IMR-90 (cell line): Measurements from ENCODE around the gene LEMD3. TPM values are rescaled to one million over a fixed set of nuclear protein-coding genes. Genes with fewer than 3 reads are reported as not detected.

ENCODE experiments used
- ATAC-seq: fragments of 200-7000 bp; cut with Tn5 transposase; 2 replicates; pipeline ENCODE4 v1.9.1; 2020; ENCODE audit warnings: low read depth, mild to moderate bottlenecking, moderate library complexity
- BruUV-seq: library from RNA; stranded (reverse); fragments of 400-500 nt; replicated peaks from 2 replicates; lab custom pipeline; 2021; lab: Mats Ljungman, UMichigan
- CTCF ChIA-PET: fragments of 300-600 bp; formaldehyde crosslinking; extraction: SDS; loops from one replicate; lab custom pipeline; 2021; ENCODE audit warnings: antibody characterized with exemption; lab: Yijun Ruan, JAX
- POLR2A ChIA-PET: fragments of 300-600 bp; sonication (Branson Sonifier 250); formaldehyde crosslinking; loops from one replicate; lab custom pipeline; 2022; ENCODE audit warnings: antibody characterized with exemption; ENCODE audit not compliant: unreplicated experiment; lab: Charles Lee
- DNase-seq: peaks from one replicate; pipeline ENCODE4 v3.0.0; 2013
- H2AFZ ChIP-seq: replicated peaks from 2 replicates; pipeline ENCODE3; 2013; ENCODE audit warnings: low read length, mild to moderate bottlenecking; ENCODE audit not compliant: poor library complexity
- H2AK5ac ChIP-seq: 2 replicates; pipeline ENCODE4 v1.6.1; 2013; ENCODE audit warnings: low read depth, low read length, inconsistent platforms
- H2AK9ac ChIP-seq: replicated peaks from 2 replicates; pipeline ENCODE3; 2013; ENCODE audit warnings: mild to moderate bottlenecking, low read depth, low read length, moderate library complexity; ENCODE audit not compliant: poor library complexity
- H2BK120ac ChIP-seq: 2 replicates; pipeline ENCODE4 v1.6.1; 2013; ENCODE audit warnings: low read depth, low read length, inconsistent platforms
- H2BK15ac ChIP-seq: 3 replicates; pipeline ENCODE4 v1.6.1; 2013; ENCODE audit warnings: low read depth, low read length, inconsistent platforms
- H2BK20ac ChIP-seq: 2 replicates; pipeline ENCODE4 v1.6.1; 2013; ENCODE audit warnings: low read depth, mild to moderate bottlenecking, inconsistent platforms, low read length, moderate library complexity
- H2BK5ac ChIP-seq: 2 replicates; pipeline ENCODE4 v1.6.1; 2013; ENCODE audit warnings: mild to moderate bottlenecking, low read depth, low read length, inconsistent platforms; ENCODE audit not compliant: poor library complexity, severe bottlenecking
- H3K14ac ChIP-seq: replicated peaks from 2 replicates; pipeline ENCODE4 v1.6.1; 2013; ENCODE audit warnings: low read depth, low read length, inconsistent platforms
- H3K18ac ChIP-seq: 2 replicates; pipeline ENCODE4 v1.6.1; 2013; ENCODE audit warnings: low read depth, low read length, control low read depth
- H3K23ac ChIP-seq: 2 replicates; pipeline ENCODE4 v1.6.1; 2013; ENCODE audit warnings: low read depth, low read length, inconsistent platforms
- H3K27ac ChIP-seq: 2 replicates; pipeline ENCODE4 v1.5.1; 2013; ENCODE audit warnings: mild to moderate bottlenecking, control low read depth, low read length; ENCODE audit not compliant: insufficient read depth
- H3K27me3 ChIP-seq: 2 replicates; pipeline ENCODE4 v1.6.1; 2013; ENCODE audit warnings: low read length; ENCODE audit not compliant: control insufficient read depth, insufficient read depth
- H3K36me3 ChIP-seq: 2 replicates; pipeline ENCODE4 v1.6.1; 2013; ENCODE audit warnings: low read length, mixed read lengths; ENCODE audit not compliant: control insufficient read depth, insufficient read depth
- H3K4ac ChIP-seq: 2 replicates; pipeline ENCODE4 v1.6.1; 2013; ENCODE audit warnings: low read depth, low read length, inconsistent platforms
- H3K4me1 ChIP-seq: 2 replicates; pipeline ENCODE4 v1.6.1; 2013; ENCODE audit warnings: low read length, mixed read lengths; ENCODE audit not compliant: control insufficient read depth, insufficient read depth
- H3K4me2 ChIP-seq: 2 replicates; pipeline ENCODE4 v1.6.1; 2013; ENCODE audit warnings: low read depth, mild to moderate bottlenecking, control low read depth, low read length, moderate library complexity
- H3K4me3 ChIP-seq: 2 replicates; pipeline ENCODE4 v1.5.1; 2013; ENCODE audit warnings: low read depth, mild to moderate bottlenecking, control low read depth, low read length, moderate library complexity; ENCODE audit not compliant: insufficient read depth
- H3K56ac ChIP-seq: 2 replicates; pipeline ENCODE4 v1.6.1; 2013; ENCODE audit warnings: low read length, inconsistent platforms; ENCODE audit not compliant: insufficient read depth; ENCODE audit errors: extremely low read depth
- H3K79me1 ChIP-seq, 2 experiments: 2 replicates each; pipeline ENCODE4 v1.6.1; 2013; ENCODE audit warnings: low read length in 2 of 2, inconsistent platforms in 1 of 2, low read depth in 1 of 2
- H3K9ac ChIP-seq: 2 replicates; pipeline ENCODE4 v1.6.1; 2013; ENCODE audit warnings: low read depth, low read length, control low read depth
- H3K9me1 ChIP-seq: 2 replicates; pipeline ENCODE4 v1.6.1; 2013; ENCODE audit warnings: low read length, inconsistent platforms; ENCODE audit not compliant: insufficient read depth
- H3K9me3 ChIP-seq: 2 replicates; pipeline ENCODE4 v1.6.1; 2013; ENCODE audit warnings: low read length; ENCODE audit not compliant: control insufficient read depth, insufficient read depth
- H4K20me1 ChIP-seq: 2 replicates; pipeline ENCODE4 v1.6.1; 2013; ENCODE audit warnings: low read length, inconsistent platforms; ENCODE audit not compliant: insufficient read depth
- H4K5ac ChIP-seq: 2 replicates; pipeline ENCODE4 v1.6.1; 2013; ENCODE audit warnings: mild to moderate bottlenecking, low read depth, low read length, control low read depth
- H4K8ac ChIP-seq, 2 experiments: 2 replicates each; pipeline ENCODE4 v1.6.1; 2013; ENCODE audit warnings: low read depth in 2 of 2, low read length in 2 of 2, control low read depth in 1 of 2, inconsistent platforms in 1 of 2
- H4K91ac ChIP-seq: 2 replicates; pipeline ENCODE4 v1.6.1; 2013; ENCODE audit warnings: low read depth, low read length, inconsistent platforms; ENCODE audit not compliant: insufficient read depth
- BHLHE40 ChIP-seq: fragments of 150-350 bp; IDR thresholded peaks from 2 replicates; pipeline ENCODE4 v1.6.1; 2016; ENCODE audit warnings: mild to moderate bottlenecking, low read depth, low read length
- CHD1 ChIP-seq: IDR thresholded peaks from 2 replicates; pipeline ENCODE4 v1.6.1; 2012; ENCODE audit warnings: low read depth, low read length, improper control_type of control experiment
- FOS ChIP-seq: fragments of 150-350 bp; IDR thresholded peaks from 2 replicates; pipeline ENCODE4 v1.6.1; 2016; ENCODE audit warnings: low read depth, low read length
- MAZ ChIP-seq: IDR thresholded peaks from 2 replicates; pipeline ENCODE4 v1.6.1; 2012; ENCODE audit warnings: low read depth, mild to moderate bottlenecking, low read length, improper control_type of control experiment, moderate library complexity, borderline replicate concordance
- MXI1 ChIP-seq: IDR thresholded peaks from 2 replicates; pipeline ENCODE4 v1.6.1; 2012; ENCODE audit warnings: low read depth, mild to moderate bottlenecking, low read length, moderate library complexity, borderline replicate concordance
- NFE2L2 ChIP-seq: fragments of 150-350 bp; IDR thresholded peaks from 2 replicates; pipeline ENCODE4 v1.6.1; 2016; ENCODE audit warnings: low read depth, mild to moderate bottlenecking, low read length
- POLR2A ChIP-seq: IDR thresholded peaks from 2 replicates; pipeline ENCODE4 v1.6.1; 2012; ENCODE audit warnings: mild to moderate bottlenecking, low read depth, low read length
- RCOR1 ChIP-seq: IDR thresholded peaks from 2 replicates; pipeline ENCODE4 v1.6.1; 2012; ENCODE audit warnings: mild to moderate bottlenecking, low read length, improper control_type of control experiment; ENCODE audit not compliant: insufficient replicate concordance
- RFX5 ChIP-seq: IDR thresholded peaks from 2 replicates; pipeline ENCODE4 v1.8.0; 2012; ENCODE audit warnings: low read depth, mild to moderate bottlenecking, low read length, moderate library complexity
- SMC3 ChIP-seq: fragments of 150-350 bp; IDR thresholded peaks from 2 replicates; pipeline ENCODE4 v1.6.1; 2016; ENCODE audit warnings: low read depth, mild to moderate bottlenecking, antibody characterized with exemption, low read length, moderate library complexity
- WGBS, 2 experiments: methylation state at CpG; one replicate each; pipeline versions ENCODE4 v1.1.5 to v1.1.7; 2013; ENCODE audit warnings: missing lambda C conversion rate in 2 of 2; ENCODE audit not compliant: insufficient read length in 1 of 2; ENCODE audit errors: extremely low coverage in 2 of 2; 5-methylcytosine and 5-hydroxymethylcytosine counted together
- dilution Hi-C: fragments of 300-500 bp; cut with HindIII; formaldehyde crosslinking; loops from one replicate; pipeline ENCODE4 v1.14.3; 2018; ENCODE audit warnings: low sequenced_read_pairs; ENCODE audit not compliant: unreplicated experiment
- in situ Hi-C: fragments of 300-500 bp; cut with MboI; formaldehyde crosslinking; loops from 3 replicates; pipeline ENCODE4 v1.14.3; 2019; ENCODE audit warnings: low sequenced_read_pairs, inconsistent platforms, mixed read lengths
- intact Hi-C: fragments of 100-400 bp; cut with micrococcal nuclease; formaldehyde crosslinking; loops from 2 replicates; pipeline ENCODE4 v1.10.0; 2022
- polyA plus RNA-seq, 3 experiments: library from polyadenylated mRNA; depleted of rRNA; stranded (reverse); fragments of >200 nt; gene quantifications; 2 replicates each; pipeline ENCODE4 v1.2.3, GENCODE V29; 2012; ENCODE audit warnings: low replicate concordance in 1 of 3
- total RNA-seq: library from RNA; depleted of rRNA; stranded (reverse); fragments of >200 nt; gene quantifications from 2 replicates; pipeline ENCODE4 v1.2.3, GENCODE V29; 2012
- TF ChIP-seq, protein P1 (sequence below): fragments of 150-350 bp; IDR thresholded peaks from 2 replicates; pipeline ENCODE4 v1.6.1; 2016; ENCODE audit warnings: low read depth, mild to moderate bottlenecking, low read length, moderate library complexity, borderline replicate concordance
- TF ChIP-seq, protein P2 (sequence below): fragments of 150-350 bp; IDR thresholded peaks from 2 replicates; pipeline ENCODE4 v1.6.1; 2017; ENCODE audit warnings: mild to moderate bottlenecking, antibody characterized with exemption, low read length, low read depth

LEMD3 gene
- total and polyA plus RNA-seq, 2 of the 4 experiments (the other 2 are of a cell fraction) = 5.5 to 9.9 TPM

DNA sequence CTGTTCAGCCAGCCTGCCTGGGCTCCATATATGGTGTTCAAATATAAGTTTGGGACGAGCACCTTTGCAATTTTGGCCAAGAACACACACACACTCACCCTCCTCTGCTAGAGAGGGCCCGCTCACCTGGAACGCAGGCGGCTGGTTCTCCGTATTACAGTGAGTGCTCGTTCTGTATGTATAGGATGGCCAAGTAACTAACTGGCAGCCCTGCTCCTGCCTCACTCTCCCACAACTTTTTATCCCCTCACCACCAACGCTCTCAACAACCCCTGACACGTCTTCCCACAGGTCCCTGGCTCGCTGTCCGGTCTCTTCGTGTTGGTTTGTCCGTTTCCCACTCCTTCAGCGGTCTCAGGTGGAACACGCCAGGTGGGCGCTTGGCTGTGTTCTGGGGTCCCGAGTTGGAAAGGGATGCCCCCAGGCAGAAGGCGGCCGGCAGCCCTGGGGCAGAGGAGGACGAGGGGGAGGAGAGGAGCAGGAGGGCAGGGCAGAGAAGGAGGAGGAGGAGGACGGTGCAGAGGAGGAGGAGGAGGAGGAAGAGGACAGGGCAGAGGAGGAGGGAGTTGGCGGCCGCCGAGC lies 108.7 kb downstream of the LEMD3 start:
- POLR2A ChIA-PET = no interaction called here
- ATAC-seq = peak; percentile 0; the same call in 1 of the 2 replicates

More for the DNA sequence above, 108.7 kb downstream of the LEMD3 start:
- Histone ChIP-seq H3K9me3 (no peaks in the 10 kb centered on the region), H4K91ac (peak overlapping the region; percentile 95), H3K18ac (peak overlapping the region; percentile 92), H3K27me3 (no peaks in the 10 kb centered on the region), H3K23ac (peak overlapping the region; percentile 94), H3K9ac (peak overlapping the region; percentile 95), H3K79me1 (peaks cover 4 to 37% of the 10 kb centered on the region in 2 experiments; a peak in 3 of 4 replicates), H4K20me1 (peaks cover 25% of the 10 kb centered on the region; the same call in 1 of the 2 replicates), H2AK5ac (peak overlapping the region; percentile 93), H3K4me2 (peak overlapping the region; percentile 95), H3K14ac (peak overlapping the region; percentile 95), H3K4me1 (peaks cover 7% of the 10 kb centered on the region), H2BK15ac (peak overlapping the region; percentile 87; the same call in 2 of the 3 replicates), H3K9me1 (peaks cover 10% of the 10 kb centered on the region), H3K4ac (peak overlapping the region; percentile 86), H3K36me3 (no peaks in the 10 kb centered on the region; the same call in 1 of the 2 replicates), H2AFZ (peak overlapping the region; percentile 98), H3K27ac (peak overlapping the region; percentile 100), H2AK9ac (peak overlapping the region; percentile 99), H2BK120ac (peak overlapping the region; percentile 94), H4K8ac (peak overlapping the region; percentile 90 to 97), H4K5ac (peak overlapping the region; percentile 98), H2BK20ac (peak overlapping the region; percentile 53; the same call in 1 of the 2 replicates), H2BK5ac (peak overlapping the region; percentile 99), H3K4me3 (peak overlapping the region; percentile 99), H3K56ac (peak overlapping the region; percentile 73)
- intact Hi-C loops = no loop called here
- CTCF ChIA-PET = no interaction called here
- BruUV-seq = no TSS peak
- in situ Hi-C loops = loop anchor here (25.0 kb wide), 1 partner anchor 1134 kb away; no protein-coding TSS in a partner anchor
- dilution Hi-C loops = no loop called here
- WGBS, 2 experiments = 0% methylated on average over 9 of the region's 23 CpGs; no CpG with 5 or more reads in 1 of the 2 experiments
- no peak for DNase-seq
- TF ChIP-seq MAZ (no peak), BHLHE40 (no peak), SMC3 (no peak), CHD1 (no peak), NFE2L2 (no peak), RCOR1 (no peak), POLR2A (no peak; the same call in 1 of the 2 replicates), RFX5 (no peak), MXI1 (no peak), FOS (no peak)
- TF ChIP-seq, protein P1, sequence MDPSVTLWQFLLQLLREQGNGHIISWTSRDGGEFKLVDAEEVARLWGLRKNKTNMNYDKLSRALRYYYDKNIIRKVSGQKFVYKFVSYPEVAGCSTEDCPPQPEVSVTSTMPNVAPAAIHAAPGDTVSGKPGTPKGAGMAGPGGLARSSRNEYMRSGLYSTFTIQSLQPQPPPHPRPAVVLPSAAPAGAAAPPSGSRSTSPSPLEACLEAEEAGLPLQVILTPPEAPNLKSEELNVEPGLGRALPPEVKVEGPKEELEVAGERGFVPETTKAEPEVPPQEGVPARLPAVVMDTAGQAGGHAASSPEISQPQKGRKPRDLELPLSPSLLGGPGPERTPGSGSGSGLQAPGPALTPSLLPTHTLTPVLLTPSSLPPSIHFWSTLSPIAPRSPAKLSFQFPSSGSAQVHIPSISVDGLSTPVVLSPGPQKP = no peak
- TF ChIP-seq, protein P2, sequence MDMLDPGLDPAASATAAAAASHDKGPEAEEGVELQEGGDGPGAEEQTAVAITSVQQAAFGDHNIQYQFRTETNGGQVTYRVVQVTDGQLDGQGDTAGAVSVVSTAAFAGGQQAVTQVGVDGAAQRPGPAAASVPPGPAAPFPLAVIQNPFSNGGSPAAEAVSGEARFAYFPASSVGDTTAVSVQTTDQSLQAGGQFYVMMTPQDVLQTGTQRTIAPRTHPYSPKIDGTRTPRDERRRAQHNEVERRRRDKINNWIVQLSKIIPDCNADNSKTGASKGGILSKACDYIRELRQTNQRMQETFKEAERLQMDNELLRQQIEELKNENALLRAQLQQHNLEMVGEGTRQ = no peak
